22Rv1 (cell line): ENCODE measurements around the gene GID8.

Experiments used
- H3K27ac ChIP-seq: fragments of 450-650 bp; 2 replicates; pipeline ENCODE4 v1.5.1; 2017
- CTCF ChIP-seq: fragments of 450-650 bp; IDR thresholded peaks from 2 replicates; pipeline ENCODE4 v1.5.1; 2017; ENCODE audit warnings: mild to moderate bottlenecking
- ZFX ChIP-seq: fragments of 450-650 bp; IDR thresholded peaks from 2 replicates; pipeline ENCODE4 v1.6.1; 2017; ENCODE audit warnings: antibody characterized with exemption, borderline replicate concordance

The GID8 gene

GRCh38 chr20:62926229-62927127 is 11.5 kb upstream of the GID8 start, which contains the start of gene DIDO1:
Gene DIDO1, minus strand, starts transcription at chr20:62926505.
- H3K27ac ChIP-seq: peak within 1 kb of the TSS; percentile 85
- TF ChIP-seq CTCF: peak; percentile 72
- TF ChIP-seq ZFX: no peak

- H3K27ac ChIP-seq: peak overlapping the region; percentile 85
- TF ChIP-seq CTCF: no peak
- TF ChIP-seq ZFX: no peak
Measured at GRCh38 chr20:62927128-62927705, 10.7 kb upstream of the GID8 start.

GRCh38 chr20:62928246-62928939 is 9.6 kb upstream of the GID8 start:
- peak overlapping the region; percentile 3; the same call in 1 of the 2 replicates for H3K27ac ChIP-seq
- TF ChIP-seq ZFX: no peak
- TF ChIP-seq CTCF: no peak

GRCh38 chr20:62929051-62929538 is 8.9 kb upstream of the GID8 start:
- no peak for TF ChIP-seq CTCF
- no peak for TF ChIP-seq ZFX
- H3K27ac ChIP-seq: no peak overlapping the region

- no peak overlapping the region for H3K27ac ChIP-seq
- no peak for TF ChIP-seq CTCF
- TF ChIP-seq ZFX: no peak
Measured at GRCh38 chr20:62931464-62931863, 6.5 kb upstream of the GID8 start.

GRCh38 chr20:62933966-62934365 is 4.0 kb upstream of the GID8 start:
- H3K27ac ChIP-seq: no peak overlapping the region
- TF ChIP-seq CTCF: no peak
- no peak for TF ChIP-seq ZFX
